ENCODE measurements around the gene NDUFV1.

- TF ChIP-seq POLR2A (IDR thresholded peaks at IDR 0.05) (no peak), CTCF (IDR thresholded peaks at IDR 0.05) (no peak), POLR2AphosphoS5 (IDR thresholded peaks at IDR 0.05) (no peak)
Measured at GRCh38 chr11:67607507-67607906, 771 bp downstream of the NDUFV1 start.

All from breast epithelium (tissue), 3 donors.